Rectal smooth muscle tissue (tissue), 1 donor: ENCODE results near the gene SYNE4.
"Not testable (repeated sequence)": the region's sequence is repeated elsewhere in the genome, so short reads cannot be mapped to it uniquely, and the experiment has no call there.

Source experiments
- H3K27ac ChIP-seq: one replicate; pipeline ENCODE4 v1.7.0; 2013; ENCODE audit warnings: low read depth, low read length, inconsistent platforms
- H3K27me3 ChIP-seq: one replicate; pipeline ENCODE4 v1.7.0; 2013; ENCODE audit warnings: low read length; ENCODE audit not compliant: control insufficient read depth, insufficient read depth
- H3K36me3 ChIP-seq: one replicate; pipeline ENCODE4 v1.7.0; 2013; ENCODE audit warnings: low read length; ENCODE audit not compliant: control insufficient read depth, insufficient read depth
- H3K4me1 ChIP-seq: one replicate; pipeline ENCODE4 v1.7.0; 2013; ENCODE audit warnings: low read length; ENCODE audit not compliant: control insufficient read depth, insufficient read depth
- H3K4me3 ChIP-seq: one replicate; pipeline ENCODE4 v1.7.0; 2013; ENCODE audit warnings: low read length
- H3K9ac ChIP-seq: one replicate; pipeline ENCODE4 v1.7.0; 2013; ENCODE audit warnings: low read length

Gene SYNE4

DNA sequence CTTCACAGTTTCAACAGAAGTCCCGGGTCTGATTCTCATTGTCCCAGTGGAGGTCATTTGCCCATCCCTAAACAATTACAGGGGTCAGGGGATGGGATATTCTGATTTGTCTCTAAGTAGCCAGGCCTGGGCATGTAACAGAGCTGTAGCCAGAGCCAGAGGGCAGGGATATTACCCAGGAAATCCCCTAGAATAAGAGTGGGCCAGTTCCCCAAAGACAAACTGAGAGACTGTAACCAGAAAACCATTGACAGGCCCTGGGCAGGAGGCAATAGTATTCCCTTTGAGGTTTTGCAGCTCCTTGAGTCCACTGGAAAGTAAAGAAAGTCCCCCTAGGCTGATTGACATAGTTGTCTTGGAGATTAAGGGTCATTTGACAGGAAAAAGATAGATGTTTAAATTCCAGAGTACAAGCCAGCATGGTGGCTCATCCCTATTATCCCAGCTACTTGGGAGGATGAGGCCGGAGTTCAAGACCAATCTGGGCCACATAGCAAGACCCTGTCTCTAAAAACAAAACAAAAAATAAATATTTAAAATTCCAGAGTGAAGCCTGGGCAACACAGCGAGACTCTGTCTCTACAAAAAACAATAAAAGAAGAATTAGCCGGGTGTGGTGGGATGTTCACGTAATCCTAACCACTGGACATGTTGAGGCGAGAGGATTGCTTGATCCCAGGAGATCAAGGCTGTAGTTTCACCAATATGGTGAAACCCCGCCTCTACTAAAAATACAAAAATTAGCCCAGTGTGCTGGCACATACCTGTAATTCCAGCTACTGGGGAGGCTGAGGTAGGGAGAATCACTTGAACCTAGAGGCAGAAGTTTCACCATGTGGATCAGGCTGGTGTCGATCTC is 15.5 kb downstream of the SYNE4 start:
- H3K27ac ChIP-seq = no peak overlapping the region
- peaks cover 13% of the 10 kb centered on the region for H3K4me1 ChIP-seq
- H3K9ac ChIP-seq = no peak overlapping the region
- no peak overlapping the region for H3K4me3 ChIP-seq
- no peaks in the 10 kb centered on the region for H3K36me3 ChIP-seq
- peaks cover 3% of the 10 kb centered on the region for H3K27me3 ChIP-seq

DNA sequence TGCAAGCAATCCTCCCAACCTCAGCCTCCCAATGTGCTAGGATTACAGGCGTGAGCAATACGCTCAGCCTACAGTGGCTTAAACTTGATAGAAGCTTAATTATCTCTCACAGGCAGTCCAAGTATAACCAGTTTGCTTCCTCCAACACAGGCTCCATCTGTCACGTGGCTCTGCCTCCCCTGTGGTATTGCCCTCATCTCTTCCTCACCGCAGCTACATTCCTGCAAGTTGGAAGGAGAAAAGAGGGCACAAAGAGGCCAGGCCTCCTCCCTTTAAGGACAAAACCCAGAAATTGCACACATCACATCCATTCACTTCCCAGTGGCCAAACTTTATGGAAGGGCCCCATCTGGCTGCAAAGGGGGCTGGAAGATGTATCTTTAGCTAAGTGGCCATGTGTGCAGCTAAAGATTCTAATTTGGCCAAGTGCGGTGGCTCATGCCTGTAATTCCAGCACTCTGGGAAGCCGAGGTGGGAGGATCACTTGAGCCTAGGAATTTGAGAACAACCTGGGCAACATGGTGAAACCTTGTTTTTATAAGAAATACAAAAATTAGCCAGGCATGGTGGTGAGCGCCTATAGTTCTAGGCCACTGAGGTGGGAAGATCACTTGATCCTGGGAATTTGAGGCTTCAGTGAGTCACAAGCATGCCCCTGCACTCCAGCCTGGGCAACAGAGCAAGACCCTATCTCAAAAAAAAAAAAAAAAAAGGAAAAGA is 16.7 kb downstream of the SYNE4 start:
- H3K9ac ChIP-seq = no peak overlapping the region
- H3K36me3 ChIP-seq = no peaks in the 10 kb centered on the region
- H3K27me3 ChIP-seq = peaks cover 3% of the 10 kb centered on the region
- H3K4me1 ChIP-seq = peaks cover 13% of the 10 kb centered on the region
- no peak overlapping the region for H3K27ac ChIP-seq
- H3K4me3 ChIP-seq = no peak overlapping the region

DNA sequence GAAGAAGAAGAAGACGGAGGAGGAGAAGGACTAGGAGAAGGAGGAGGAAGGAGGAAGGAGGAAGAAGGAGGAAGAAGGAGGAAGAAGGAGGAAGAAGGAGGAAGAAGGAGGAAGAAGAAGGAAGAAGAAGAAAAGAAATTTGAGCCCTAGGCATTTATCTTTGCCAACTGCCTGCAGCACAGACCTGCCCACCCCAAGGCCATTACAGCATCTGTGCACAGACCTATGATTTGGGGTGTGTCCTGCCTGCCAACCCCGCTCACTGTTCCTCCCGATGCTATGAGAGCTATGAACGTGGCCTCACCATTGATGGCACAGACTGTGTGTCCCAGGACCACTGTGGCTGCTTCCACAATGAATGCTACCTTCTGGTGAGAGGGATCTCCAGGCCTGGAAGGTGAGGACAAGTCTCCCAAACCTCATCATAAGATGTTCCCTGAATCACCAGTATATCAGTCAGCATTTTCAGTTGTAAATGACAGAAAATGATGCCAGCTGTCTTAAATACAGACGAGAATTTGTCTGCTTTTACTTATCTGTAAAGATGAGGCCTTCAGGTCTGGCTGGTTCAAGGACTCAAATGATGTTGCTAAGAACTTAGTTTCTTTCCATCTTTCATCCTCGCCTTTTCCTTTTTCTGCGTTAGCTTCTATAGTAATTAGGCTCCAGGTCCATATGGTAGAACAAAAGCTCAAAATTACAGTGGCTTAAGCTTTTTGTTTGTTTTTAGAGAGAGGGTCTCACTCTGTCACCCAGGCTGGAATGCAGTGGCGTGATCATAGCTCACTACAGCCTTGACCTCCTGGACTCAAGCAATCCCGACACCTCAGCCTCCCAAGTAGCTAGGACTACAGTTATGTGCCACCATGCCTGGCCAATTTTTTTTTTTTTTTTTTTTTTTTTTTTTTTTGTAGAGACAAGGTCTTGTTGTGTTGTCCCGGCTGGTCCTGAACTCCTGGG is 17.6 kb downstream of the SYNE4 start:
- H3K4me1 ChIP-seq = peaks cover 6% of the 10 kb centered on the region
- no peak overlapping the region for H3K9ac ChIP-seq
- peaks cover 6% of the 10 kb centered on the region for H3K27me3 ChIP-seq
- no peak overlapping the region for H3K4me3 ChIP-seq
- H3K27ac ChIP-seq = no peak overlapping the region
- H3K36me3 ChIP-seq = no peaks in the 10 kb centered on the region

DNA sequence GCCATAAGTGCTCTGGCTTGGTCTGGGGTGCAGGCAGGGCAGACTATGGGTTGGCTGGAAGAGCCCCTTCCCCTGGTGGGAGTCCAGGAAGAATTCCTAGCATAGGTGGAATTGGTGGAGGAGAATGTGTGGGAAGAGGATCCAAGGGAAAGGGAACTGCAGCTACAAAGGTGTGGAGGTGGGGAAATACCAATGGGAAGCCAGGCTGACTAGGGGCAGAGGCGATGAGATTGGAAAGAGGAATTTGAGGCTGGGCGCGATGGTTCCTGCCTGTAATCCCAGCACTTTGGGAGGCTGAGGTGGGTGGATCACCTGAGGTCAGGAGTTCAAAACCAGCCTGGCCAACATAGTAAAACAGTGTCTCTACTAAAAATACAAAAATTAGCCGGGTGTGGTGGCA is 18.5 kb downstream of the SYNE4 start:
- Histone ChIP-seq H3K4me3 (no peak overlapping the region), H3K27ac (no peak overlapping the region), H3K36me3 (no peaks in the 10 kb centered on the region), H3K4me1 (peaks cover 3% of the 10 kb centered on the region), H3K9ac (no peak overlapping the region), H3K27me3 (peaks cover 8% of the 10 kb centered on the region)

DNA sequence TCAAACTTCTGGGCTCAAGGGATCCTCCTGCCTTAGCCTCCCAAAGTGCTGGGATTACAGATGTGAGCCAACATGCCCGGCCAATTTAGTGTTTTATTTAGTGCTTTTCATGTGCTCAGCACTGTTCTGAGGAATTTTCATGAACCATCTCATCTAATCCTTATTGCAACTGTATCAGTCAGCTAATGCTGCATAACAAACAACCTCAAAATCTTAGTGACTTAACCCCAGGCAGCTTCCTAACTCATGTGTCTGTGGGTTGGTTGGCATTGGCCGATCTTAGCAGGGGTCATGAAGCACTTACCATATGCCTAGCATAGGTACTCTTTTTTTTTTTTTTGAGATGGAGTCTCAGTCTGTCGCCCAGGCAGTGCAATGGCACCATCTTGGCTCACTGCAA is 19.8 kb downstream of the SYNE4 start:
- no peaks in the 10 kb centered on the region for H3K4me1 ChIP-seq
- no peak overlapping the region for H3K27ac ChIP-seq
- H3K27me3 ChIP-seq = peaks cover 8% of the 10 kb centered on the region
- H3K9ac ChIP-seq = no peak overlapping the region
- H3K4me3 ChIP-seq = no peak overlapping the region
- no peaks in the 10 kb centered on the region for H3K36me3 ChIP-seq

DNA sequence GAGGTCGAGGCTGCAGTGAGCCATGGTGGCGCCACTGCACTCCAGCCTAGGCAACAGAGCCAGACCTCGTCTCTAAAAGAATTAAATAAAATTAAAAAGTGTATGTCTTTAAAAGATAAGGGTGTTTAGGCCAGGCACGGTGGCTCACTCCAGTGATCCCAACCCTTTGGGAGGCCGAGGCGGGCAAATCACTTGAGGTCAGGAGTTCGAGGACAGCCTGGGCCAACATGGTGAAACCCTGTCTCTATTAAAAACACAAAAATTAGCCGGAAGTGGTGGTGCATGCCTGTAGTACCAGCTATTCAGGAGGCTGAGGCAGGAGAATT is 21.1 kb downstream of the SYNE4 start:
- Histone ChIP-seq H3K36me3 (no peaks in the 10 kb centered on the region), H3K4me1 (no peaks in the 10 kb centered on the region), H3K27me3 (peaks cover 8% of the 10 kb centered on the region), H3K27ac (no peak overlapping the region), H3K4me3 (no peak overlapping the region), H3K9ac (no peak overlapping the region)

DNA sequence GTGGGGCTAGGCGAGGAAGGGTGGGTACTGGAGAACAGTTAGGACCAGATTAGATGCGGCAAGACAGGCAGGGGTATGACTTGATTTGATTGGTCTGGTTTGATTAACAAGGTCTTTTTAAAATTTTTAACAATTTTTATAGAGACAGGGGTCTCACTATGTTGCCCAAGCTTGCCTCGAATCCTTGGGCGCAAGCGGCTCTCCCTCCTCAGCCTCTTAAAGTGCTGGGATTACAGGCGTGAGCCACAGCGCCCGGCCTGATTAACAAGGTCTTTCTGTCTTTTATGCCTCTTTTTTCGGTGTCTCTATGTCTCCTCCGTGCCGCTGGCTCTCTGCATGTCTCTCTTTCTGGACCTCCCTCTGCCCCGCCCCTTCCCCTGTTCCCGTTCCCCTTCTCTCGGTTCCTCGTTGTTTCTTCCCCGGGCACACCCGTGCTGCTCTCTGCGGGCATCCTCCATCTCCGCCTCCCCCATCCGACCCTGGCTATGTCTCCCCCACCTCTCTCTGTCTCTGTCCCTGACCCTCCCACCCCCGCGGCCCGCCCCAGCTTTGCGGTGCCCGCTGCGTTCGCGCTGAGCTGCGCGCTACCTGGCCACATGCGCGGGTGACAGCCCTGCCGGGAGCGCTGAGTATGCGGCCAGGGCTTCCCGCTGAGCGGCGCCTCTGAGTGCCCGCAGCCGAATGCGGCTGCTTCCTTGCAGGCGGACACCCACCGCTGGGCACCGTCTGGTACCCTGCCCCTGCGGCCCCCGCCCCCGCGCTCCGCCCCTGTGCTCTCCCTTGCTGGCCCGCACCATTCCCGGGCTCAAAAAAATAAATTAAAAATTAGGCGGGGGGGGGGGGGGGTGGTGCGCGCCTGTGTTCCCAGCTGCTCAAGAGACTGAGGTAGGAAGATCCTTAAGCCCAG is 21.7 kb downstream of the SYNE4 start:
- Histone ChIP-seq H3K4me3 (no peak overlapping the region), H3K27me3 (peaks cover 8% of the 10 kb centered on the region), H3K36me3 (no peaks in the 10 kb centered on the region), H3K4me1 (no peaks in the 10 kb centered on the region), H3K27ac (no peak overlapping the region), H3K9ac (no peak overlapping the region)

DNA sequence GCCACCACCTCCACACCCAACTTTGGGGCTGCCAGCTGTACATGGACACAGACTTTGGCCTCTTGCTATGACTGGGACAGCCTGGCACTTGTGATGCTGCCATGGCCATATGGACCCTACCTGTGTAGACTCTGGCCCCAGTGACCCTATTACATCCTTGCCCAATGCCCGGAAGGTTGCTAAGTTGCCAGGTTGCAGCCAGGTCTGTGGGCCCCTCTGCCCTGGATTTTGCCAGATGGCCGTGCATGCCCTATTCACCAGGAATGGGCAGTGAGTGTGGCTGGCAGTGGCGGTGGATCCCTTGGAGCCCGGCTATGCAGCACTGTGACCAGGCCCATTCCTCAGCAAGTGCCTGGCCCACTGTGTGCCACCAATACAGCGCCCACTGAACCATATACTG is 22.5 kb downstream of the SYNE4 start:
- Histone ChIP-seq H3K27ac (no peak overlapping the region), H3K27me3 (peaks cover 8% of the 10 kb centered on the region)

DNA sequence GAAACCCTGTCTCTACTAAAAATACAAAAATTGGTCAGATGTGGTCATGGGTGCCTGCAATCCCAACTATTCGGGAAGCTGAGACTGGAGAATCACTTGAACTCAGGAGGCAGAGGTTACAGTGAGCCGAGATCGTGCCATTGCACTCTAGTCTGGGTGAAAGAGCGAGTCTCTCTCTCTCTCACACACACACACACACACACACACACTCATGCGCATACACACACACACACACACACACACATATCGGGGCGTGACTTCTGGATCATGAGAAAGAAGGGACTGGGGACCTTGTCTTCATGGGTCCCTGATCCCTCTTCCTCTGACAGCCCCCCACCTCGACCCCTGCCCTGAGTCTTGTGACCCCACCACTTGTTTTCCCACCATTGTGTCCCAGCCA is 25.4 kb downstream of the SYNE4 start:
- peaks cover 12% of the 10 kb centered on the region for H3K27me3 ChIP-seq

More for the DNA sequence above, 22.5 kb downstream of the SYNE4 start:
- Histone ChIP-seq H3K4me1 (no peaks in the 10 kb centered on the region), H3K36me3 (no peaks in the 10 kb centered on the region), H3K4me3 (no peak overlapping the region), H3K9ac (no peak overlapping the region)

DNA sequence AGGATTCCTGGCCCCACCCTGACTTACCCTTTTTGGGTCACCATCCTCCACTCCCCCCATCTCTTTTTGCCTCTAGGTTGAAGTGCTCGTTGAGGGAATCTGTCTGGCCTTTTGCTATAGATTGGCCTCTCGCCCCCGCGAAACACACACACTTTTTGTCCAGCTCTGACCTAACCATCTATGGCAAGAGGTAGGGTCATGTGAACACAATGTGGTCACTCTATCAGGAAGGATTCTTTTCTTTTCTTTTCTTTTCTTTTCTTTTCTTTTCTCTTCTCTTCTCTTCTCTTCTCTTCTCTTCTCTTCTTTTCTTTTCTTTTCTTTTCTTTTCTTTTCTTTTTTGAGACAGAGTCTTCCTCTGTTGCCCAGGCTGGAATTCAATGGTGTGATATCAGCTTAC is 27.6 kb downstream of the SYNE4 start:
- not testable (repeated sequence) for H3K4me1 ChIP-seq, H3K27me3 ChIP-seq, H3K9ac ChIP-seq, H3K36me3 ChIP-seq, H3K27ac ChIP-seq, H3K4me3 ChIP-seq

More for the DNA sequence above, 25.4 kb downstream of the SYNE4 start:
- Histone ChIP-seq H3K4me1 (no peaks in the 10 kb centered on the region), H3K27ac (no peak overlapping the region), H3K9ac (no peak overlapping the region), H3K4me3 (no peak overlapping the region), H3K36me3 (no peaks in the 10 kb centered on the region)

DNA sequence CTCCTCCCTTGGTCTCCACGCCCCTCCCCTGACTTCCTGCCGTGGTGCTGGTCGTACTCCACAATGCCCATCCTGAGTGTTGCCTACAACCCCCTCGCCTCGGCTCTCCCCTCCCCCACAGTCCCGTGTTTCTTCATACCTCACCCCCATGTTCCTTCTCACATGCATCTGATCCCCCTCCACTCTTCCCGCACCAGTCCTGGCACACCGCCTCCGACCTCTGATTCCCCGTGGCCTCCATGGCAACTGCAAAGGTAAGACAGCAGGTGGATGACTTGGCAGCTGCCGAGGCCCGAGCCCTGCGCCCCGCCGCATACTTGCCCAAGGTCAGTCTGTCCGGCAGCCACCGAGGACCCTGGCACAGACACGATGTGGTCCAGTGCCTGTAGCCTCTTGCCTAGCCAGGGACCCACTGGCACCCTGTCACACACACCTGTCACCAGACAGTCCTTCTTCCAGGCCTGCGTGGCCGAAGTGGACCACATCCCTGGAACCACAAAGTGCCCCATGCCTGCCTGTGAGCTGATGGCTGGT is 29.7 kb downstream of the SYNE4 start:
- no peak overlapping the region for H3K27ac ChIP-seq
- no peaks in the 10 kb centered on the region for H3K4me1 ChIP-seq
- H3K36me3 ChIP-seq = no peaks in the 10 kb centered on the region
- H3K4me3 ChIP-seq = no peak overlapping the region
- H3K9ac ChIP-seq = no peak overlapping the region
- H3K27me3 ChIP-seq = peaks cover 7% of the 10 kb centered on the region
